ENCODE measurements around the gene TMEM223. TPM values are rescaled to one million over a fixed set of nuclear protein-coding genes. Genes with fewer than 3 reads are reported as not detected.
A peak's percentile ranks its signal among the peaks of the same experiment; 100 is the strongest.

Gene TMEM223
- total and polyA plus RNA-seq, 9 of the 15 experiments (the other 6 are each of a cell fraction or from before 2014, with no cell fraction given): 5.9 to 34.5 (median 19.6) TPM

GRCh38 chr11:62771144-62772021 is 20.4 kb downstream of the TMEM223 start, which contains the start of gene TAF6L (continued):
- TF ChIP-seq RHOXF2B (CRISPR knock-in tag; conservative IDR thresholded peaks at IDR 0.05): no peak
- TF ChIP-seq NONO (IDR thresholded peaks at IDR 0.05; ENCODE audit: low read depth in 2 of 2, low read length in 1 of 2): 0 out of 4 replicates have a peak, but pooled peaks of 1 of the 2 experiments have one; percentile 13
- no peak for TF ChIP-seq NELFE (IDR thresholded peaks at IDR 0.05; ENCODE audit: insufficient read depth, insufficient read length)
- no peak for TF ChIP-seq MYBL2 (IDR thresholded peaks at IDR 0.05; ENCODE audit: low read depth)
- TF ChIP-seq MYBL2 (CRISPR knock-in tag; IDR thresholded peaks at IDR 0.05; ENCODE audit: borderline replicate concordance): no peak
- TF ChIP-seq ZKSCAN1 (IDR thresholded peaks at IDR 0.05; ENCODE audit: low read depth, low read length): no peak
- no peak for TF ChIP-seq SAFB2 (IDR thresholded peaks at IDR 0.05; ENCODE audit: borderline replicate concordance, low read depth, low read length, severe bottlenecking)
- no peak for TF ChIP-seq DIDO1 (tag; IDR thresholded peaks at IDR 0.05; ENCODE audit: low read depth)
- TF ChIP-seq ZHX1 (conservative IDR thresholded peaks at IDR 0.05; ENCODE audit: low read length): no peak
- no peak for TF ChIP-seq MCM5 (IDR thresholded peaks at IDR 0.05; ENCODE audit: low read depth)
- no peak for TF ChIP-seq XRCC3 (IDR thresholded peaks at IDR 0.05)
- TF ChIP-seq E2F4 (CRISPR knock-in tag; IDR thresholded peaks at IDR 0.05; ENCODE audit: low read depth): no peak
- TF ChIP-seq COPS2 (conservative IDR thresholded peaks at IDR 0.05): no peak
- TF ChIP-seq ZNF511 (CRISPR knock-in tag; IDR thresholded peaks at IDR 0.05): peak; percentile 59; the same call in 1 of the 2 replicates
- peak; percentile 98 for TF ChIP-seq EGR1 (conservative IDR thresholded peaks at IDR 0.05)
- peak; percentile 87 for TF ChIP-seq TFAP4 (CRISPR knock-in tag; IDR thresholded peaks at IDR 0.05; ENCODE audit: borderline replicate concordance)
- TF ChIP-seq FUS (optimal IDR thresholded peaks at IDR 0.05; ENCODE audit: low read depth, low read length): no peak
- peak; percentile 85 to 87 for TF ChIP-seq NRF1 (conservative IDR thresholded peaks at IDR 0.05 in 1 of 2, IDR thresholded peaks at IDR 0.05 in 1 of 2)
- no peak for TF ChIP-seq ZNF57 (CRISPR knock-in tag; IDR thresholded peaks at IDR 0.05)
- no peak for TF ChIP-seq ZNF232 (CRISPR knock-in tag; IDR thresholded peaks at IDR 0.05)
- no peak for TF ChIP-seq GTF2B (IDR thresholded peaks at IDR 0.05; ENCODE audit: extremely low read depth, insufficient read length)
- TF ChIP-seq ZBED1 (IDR thresholded peaks at IDR 0.05): no peak
- no peak; the same call in 1 of the 2 replicates for TF ChIP-seq LEF1 (IDR thresholded peaks at IDR 0.05)

Measured in K562 (cell line).